HL-60/S4 treated with retinoic acid at 250 ng/mL for 4 days and 3 days (cell line): ENCODE results near the gene HBG1.

Experiments
- in situ Hi-C: fragments of 300-500 bp; cut with MboI; formaldehyde crosslinking; loops from 2 replicates; pipeline ENCODE4 v1.7.0; 2022; ENCODE audit warnings: low sequenced_read_pairs

Gene HBG1

DNA sequence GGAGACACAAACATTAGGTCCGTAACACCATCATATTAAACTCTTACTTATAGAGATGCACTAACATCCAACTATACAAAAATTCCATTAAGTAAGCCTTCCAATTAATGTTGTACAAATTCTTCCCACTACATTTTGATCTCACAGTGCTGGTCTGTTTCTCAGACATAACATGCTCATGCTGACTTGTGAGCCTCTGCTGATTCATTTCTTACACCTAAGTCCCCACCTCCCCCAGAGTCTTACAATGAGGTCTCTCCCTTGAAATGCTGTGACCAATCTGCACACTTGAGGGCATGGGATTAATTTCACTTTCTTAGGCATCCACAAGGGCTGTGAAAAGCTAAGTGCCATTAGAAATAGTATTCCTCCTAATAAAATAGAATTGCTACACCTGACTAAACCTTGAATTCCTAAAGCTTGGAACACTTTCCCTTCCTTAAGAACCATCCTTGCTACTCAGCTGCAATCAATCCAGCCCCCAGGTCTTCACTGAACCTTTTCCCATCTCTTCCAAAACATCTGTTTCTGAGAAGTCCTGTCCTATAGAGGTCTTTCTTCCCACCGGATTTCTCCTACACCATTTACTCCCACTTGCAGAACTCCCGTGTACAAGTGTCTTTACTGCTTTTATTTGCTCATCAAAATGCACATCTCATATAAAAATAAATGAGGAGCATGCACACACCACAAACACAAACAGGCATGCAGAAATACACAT, 2.0 kb downstream of the HBG1 start:
- in situ Hi-C loops = no loop called here

- in situ Hi-C loops = no loop called here
Observed at GRCh38 chr11:5246772-5247471, 2.7 kb downstream of the HBG1 start.

- in situ Hi-C loops = no loop called here
Observed at GRCh38 chr11:5245155-5245554, 4.5 kb downstream of the HBG1 start.

- in situ Hi-C loops = no loop called here
Observed at GRCh38 chr11:5243816-5244180, 5.9 kb downstream of the HBG1 start.

GRCh38 chr11:5242933-5243815, 6.5 kb downstream of the HBG1 start:
- in situ Hi-C loops = no loop called here

GRCh38 chr11:5242208-5242607, 7.4 kb downstream of the HBG1 start:
- in situ Hi-C loops = no loop called here

GRCh38 chr11:5241458-5241857, 8.2 kb downstream of the HBG1 start:
- in situ Hi-C loops = no loop called here

- in situ Hi-C loops = no loop called here
Observed at GRCh38 chr11:5240458-5240857, 9.2 kb downstream of the HBG1 start.

DNA sequence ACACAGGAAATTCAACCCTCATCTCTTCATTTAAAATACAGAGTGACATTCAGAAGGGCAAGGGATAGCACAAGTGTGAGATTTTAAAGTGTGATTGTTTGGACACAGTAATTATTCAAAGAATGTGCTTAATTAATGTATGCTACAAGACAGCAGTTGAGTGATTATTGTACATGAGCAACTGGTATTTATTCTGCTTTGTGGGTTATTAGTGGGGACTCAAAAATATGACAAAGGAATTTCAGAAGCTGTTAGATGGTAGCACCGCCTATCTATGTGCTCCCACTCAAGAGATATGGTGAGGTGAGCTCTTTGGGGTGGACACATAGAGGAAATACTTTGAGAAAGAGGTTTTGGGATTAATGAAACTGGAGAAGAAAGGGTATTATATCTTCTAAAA, 9.6 kb downstream of the HBG1 start:
- in situ Hi-C loops = no loop called here

DNA sequence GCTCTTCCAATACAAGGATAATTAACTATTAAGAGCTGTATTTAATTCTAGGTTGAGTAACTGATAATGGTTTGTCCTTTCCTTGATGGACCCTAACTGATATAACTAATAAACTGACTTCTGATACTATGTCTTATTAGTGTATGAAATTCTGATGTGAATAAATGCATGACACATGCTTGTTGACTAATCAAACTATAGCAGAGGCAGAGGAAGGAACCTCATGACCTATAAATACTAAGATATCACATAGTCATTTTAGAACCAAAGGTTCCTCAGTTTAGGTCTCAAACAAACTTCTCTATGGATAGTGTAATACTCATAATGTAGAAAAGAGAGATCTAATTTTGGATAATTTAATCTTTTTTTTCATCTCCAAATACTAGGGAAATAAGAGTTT, 10.6 kb downstream of the HBG1 start:
- in situ Hi-C loops = no loop called here

DNA sequence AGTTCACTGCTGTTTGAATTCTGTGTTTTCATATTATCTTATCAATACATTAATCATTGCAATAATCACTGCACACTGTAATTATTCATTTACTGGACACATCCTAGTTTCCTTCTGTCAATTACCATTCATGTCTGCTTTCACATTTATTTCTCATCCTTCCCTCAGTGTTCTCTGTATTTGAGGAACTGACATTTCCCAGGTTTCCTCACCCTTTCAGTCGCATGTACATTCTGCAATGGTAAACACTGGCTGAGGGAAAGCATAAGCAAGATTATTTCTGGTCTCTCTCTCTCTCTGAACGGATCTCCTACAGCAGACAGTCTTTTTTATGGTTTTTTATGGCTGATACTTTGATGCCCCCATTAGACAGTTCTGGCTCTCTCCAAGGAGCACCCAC, 11.2 kb downstream of the HBG1 start:
- in situ Hi-C loops = no loop called here

GRCh38 chr11:5237420-5237819, 12.2 kb downstream of the HBG1 start:
- in situ Hi-C loops = no loop called here

DNA sequence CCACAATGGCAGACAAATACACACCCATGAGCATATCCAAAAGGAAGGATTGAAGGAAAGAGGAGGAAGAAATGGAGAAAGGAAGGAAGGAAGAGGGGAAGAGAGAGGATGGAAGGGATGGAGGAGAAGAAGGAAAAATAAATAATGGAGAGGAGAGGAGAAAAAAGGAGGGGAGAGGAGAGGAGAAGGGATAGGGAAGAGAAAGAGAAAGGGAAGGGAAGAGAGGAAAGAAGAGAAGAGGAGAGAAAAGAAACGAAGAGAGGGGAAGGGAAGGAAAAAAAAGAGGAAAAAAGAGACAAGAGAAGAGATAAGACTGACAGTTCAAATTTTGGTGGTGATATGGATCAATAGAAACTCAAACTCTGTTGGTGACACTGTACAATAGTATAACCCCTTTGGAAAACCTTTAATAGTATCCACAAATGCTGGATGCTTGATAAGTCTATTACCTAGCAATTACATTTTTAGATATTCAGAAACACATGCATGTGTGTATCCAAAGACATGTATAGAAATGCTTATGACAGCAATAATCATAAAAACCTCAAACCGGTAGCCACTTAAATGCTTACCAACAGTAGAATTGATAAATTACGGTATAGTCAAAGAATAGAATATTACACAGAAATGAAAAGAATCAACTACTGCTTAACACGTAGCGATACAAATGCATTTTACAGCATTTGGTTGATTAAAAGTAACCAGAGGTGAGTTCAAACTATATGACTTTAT, 14.1 kb downstream of the HBG1 start:
- in situ Hi-C loops = no loop called here

GRCh38 chr11:5234381-5234834, 15.2 kb downstream of the HBG1 start, which contains the start of gene HBD:
HBD (minus strand) TSS chr11:5234483; CDS start chr11:5234433, 50 bp downstream.
- in situ Hi-C loops = no loop called here

- in situ Hi-C loops = no loop called here
Observed at GRCh38 chr11:5233307-5233706, 16.4 kb downstream of the HBG1 start.

DNA sequence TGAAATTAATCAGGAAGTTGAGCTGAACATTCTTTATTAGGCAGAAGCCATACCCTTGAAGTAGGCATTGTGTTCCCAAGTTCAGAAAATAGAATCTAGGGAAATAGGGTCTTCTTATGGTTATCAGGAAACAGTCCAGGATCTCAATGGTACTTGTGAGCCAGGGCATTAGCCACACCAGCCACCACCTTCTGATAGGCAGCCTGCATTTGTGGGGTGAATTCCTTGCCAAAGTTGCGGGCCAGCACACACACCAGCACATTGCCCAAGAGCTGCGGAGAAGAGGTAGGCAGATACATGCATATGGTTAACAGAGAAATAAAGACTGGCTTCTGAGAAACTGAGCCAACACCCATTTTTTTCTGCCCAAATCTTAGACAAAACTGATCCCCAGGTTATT, 16.8 kb downstream of the HBG1 start:
- in situ Hi-C loops = no loop called here

- in situ Hi-C loops = no loop called here
Observed at GRCh38 chr11:5232176-5232575, 17.5 kb downstream of the HBG1 start.

DNA sequence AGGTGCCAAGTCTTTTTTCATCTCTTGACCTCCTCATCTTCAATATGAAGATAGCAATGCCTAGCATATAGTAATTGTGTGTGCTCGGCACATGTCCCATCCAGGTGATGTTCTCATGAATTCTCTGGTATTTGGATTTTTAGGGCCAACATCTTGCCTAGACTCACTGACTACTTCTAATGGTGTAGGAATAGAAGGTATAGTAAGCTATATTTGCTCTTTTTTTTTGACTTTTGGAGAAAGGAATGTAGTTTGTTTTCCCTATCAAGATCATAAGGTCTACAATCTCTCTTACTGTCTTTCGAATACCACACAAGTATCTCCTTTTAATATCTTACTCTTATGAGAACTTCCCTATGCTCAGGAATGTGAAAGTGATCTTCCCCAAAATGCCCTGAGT, 18.5 kb downstream of the HBG1 start:
- in situ Hi-C loops = no loop called here

GRCh38 chr11:5230266-5230665, 19.4 kb downstream of the HBG1 start:
- in situ Hi-C loops = no loop called here

DNA sequence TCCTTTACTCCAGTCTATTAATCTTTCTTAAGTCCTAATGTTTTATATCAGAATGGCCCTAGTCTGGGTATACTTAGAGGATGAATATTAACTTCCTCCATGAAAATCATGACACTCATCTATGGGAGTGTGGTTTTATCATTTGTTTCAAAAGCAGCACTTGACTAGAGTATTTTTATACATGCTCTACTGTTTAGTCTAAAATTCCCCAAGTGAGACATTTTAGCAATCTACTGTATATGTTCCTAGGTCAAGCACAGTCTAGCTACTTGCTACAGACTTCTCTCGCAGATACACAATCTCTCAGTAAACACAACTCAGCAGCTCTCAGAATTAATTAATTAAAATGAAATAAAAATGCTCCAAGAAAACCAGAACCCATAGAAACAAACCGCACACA, 19.9 kb downstream of the HBG1 start:
- in situ Hi-C loops = no loop called here

DNA sequence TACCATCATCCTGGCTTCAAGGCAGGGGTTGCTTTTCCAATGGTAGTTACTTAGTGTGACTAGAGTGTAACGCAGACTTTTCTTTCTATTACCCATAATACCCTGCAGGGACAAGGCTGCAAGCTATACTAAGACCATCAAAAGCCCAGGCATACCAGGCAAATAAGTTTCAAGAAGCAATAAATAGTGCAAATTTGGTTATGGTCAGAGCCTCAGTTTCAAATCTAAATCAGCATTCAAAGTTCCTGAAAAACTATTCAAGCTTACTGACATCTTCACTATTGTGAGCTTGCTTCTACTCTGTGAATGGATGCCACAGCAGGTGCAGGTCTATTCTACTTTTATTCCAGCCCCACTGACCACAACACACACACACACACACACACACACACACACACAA, 20.3 kb downstream of the HBG1 start:
- in situ Hi-C loops = no loop called here
